ENCODE measurements around the gene LELP1.
"Not testable (repeated sequence)": the region's sequence is repeated elsewhere in the genome, so short reads cannot be mapped to it uniquely, and the experiment has no call there.

The LELP1 gene

DNA sequence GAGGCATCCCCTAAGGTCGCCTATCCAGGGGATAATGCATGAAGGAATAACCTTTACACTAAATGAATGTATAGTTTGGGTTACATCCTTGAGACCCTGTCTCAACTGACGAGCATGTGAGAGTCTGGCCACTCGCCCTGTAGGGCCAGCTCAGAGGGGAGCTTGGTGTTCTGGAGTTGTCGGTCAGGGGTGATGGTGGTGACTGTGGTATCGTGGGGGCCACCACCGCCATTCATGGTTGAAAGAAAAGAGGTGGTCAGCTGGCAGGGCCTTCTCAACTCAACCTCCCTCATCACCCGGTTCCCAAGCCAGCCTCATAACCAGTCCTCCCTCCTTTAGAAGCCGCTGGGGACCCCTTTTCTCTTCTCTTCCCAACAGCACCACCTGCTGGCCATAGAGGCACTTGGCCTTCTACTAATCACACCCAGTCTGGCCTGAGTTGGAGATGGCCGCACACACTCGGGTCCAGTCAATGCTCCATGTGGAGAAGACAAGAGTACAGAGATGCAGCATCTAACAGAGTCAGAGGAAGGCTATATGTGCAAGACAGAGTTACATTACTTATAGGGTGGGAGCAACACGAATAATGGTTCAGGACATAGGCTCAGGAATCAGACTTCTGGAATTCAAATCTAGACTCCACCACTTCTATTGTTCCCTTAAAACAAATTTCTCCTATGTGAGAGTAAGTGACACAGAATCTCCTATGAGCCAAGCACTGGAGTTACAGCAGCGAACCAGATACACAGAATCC is 26.0 kb downstream of the LELP1 start:
- DNase-seq = not testable (repeated sequence)

DNA sequence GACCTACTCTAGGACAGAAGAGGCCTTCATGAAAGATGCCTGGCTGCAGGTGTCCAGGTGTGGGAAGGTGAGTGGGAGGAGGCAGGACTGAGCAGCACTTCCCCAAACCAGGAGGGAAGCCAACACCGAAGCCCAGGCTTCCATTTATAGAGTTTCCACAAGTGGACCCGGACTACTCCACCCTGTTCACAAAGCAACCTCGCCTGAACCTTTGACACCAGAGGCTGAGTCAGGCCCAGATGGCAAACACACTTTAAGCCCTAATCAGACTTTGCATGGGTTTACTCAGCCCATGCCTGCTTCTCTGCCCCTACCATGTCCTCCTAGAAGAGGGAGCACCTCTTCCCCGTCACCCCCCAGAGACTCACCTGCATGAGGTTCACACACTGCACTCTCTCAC is 28.1 kb downstream of the LELP1 start:
- DNase-seq = no peak

DNA sequence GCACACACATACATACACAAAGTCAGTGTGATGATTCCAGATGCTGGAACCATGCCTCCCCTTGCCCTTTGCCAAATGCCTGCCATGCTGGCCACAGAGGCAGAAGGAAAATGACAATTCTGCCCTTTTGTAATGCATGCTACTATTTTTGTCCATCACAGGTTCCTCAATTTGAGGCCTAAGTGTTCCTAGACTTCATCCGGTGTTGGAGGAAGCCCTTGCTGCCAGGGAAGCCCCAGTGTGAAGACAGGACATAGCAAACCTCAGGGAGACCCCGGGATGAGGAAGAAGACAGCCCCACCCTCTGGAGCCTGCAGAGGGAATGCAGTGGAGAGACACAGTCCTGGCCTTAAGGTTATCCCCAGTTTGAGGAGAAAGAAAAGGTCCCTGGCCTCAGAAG is 28.6 kb downstream of the LELP1 start:
- DNase-seq = no peak

DNA sequence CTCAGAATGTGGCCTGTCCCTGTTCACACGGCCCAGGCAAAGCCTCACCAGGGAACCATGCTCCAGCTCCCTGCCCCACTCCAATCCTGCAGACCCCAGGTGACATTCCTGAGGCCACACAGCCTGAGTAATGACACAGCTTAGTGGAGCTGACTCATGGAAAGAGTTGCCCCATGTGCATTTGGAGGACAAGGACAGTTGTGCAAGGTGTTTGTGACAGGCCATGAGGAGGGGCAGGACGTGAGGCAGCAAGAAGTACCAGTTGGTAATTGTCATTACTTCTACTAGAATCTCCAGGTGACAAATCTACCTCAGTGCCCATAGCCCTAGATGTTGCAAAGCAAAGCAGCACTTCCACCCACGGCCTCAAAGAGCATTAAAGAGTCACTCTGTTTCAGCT is 29.3 kb downstream of the LELP1 start:
- no peak for DNase-seq

DNA sequence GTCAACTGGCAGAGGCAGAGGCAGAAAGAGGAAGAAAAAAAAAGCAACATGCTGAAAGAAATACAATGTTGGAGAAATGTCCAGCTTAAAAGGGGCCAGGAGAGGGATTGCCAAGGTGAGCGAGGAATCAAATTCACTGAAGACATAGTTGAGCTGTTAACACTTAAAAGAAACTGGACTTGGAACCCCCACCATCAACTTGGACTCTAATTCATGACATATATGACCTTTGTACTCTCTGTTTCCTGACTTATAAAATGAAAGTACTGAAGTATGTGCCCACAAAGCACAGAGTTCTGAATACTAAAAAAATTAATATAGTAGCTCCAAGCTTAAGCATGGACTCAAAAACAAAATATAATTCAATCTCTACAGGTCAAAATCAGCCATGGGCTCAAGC is 30.2 kb downstream of the LELP1 start:
- no peak for DNase-seq

DNA sequence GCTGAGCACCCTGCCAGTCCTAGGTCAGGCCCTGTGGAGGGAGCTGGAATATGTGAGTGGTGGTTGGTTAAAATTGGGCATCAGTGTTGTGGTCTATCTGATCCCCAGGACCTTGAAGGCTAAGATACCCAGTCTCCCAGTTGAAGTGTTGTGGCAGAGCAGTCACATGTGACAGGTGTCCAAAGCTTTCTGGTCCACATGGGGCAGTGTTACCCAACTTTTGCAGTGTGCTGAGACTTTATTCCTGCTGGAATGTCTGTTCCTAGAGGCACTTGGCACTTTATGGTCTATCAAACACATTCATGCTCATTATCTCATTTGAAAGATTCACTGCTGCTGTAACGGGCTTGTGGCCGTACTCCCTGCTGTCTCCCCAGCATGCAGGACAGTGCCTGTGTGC is 35.3 kb downstream of the LELP1 start:
- no peak for DNase-seq

DNA sequence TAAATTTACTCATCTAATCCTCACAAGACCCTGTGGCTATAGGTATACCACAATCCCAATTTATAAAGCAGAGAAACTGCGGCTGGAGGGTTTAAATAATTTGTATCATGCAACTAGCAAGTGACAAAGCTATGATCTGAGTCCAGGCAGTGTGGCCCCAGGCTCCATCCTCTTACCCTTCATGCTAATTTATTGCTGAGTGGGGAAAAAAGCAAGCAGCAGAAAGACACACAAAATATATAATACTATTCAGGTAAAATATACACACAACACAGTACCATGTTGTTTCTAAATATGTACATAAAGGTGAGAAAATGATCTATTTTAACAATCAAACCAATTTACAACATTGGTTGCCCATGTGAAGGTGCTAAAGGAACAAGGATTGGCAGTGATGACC is 38.9 kb downstream of the LELP1 start:
- no peak for DNase-seq

DNA sequence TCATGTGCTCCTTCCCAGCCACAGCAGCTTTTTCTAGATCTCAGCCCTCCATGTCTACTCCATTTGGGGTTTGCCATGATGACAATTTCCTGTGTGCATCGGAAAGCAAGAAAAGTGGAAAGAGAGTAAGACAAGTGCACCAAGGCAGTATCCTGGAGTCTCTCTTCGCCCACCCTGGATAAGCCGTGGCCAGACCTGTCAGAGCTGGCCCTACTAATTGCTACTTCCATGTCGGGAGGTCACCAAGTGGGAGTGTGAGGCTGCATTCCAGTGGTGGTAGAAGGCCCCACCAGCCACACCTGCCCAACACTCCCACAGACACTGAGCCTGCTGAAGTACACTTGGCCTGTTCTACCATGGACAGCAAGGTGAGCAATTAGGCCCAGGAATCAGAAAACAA is 42.2 kb downstream of the LELP1 start:
- no peak for DNase-seq

DNA sequence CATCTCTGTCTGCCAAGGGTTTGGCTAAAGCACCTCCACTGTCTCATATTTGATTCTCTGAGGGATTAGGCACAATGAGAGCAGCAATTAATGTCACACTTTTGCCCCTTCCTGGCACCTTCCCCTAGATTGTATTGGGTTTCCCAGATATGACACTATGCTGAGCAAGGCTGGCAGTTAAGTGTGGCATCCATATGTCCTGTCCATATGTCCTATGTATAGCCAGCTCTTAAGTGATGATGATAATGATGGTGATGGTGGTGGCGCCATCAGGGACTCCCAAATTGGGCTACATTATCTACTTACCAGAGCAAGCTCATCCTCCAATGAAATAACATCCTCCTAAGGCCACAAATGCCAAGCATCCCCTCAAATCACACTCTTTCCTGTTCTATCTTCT is 42.8 kb downstream of the LELP1 start:
- no peak for DNase-seq

DNA sequence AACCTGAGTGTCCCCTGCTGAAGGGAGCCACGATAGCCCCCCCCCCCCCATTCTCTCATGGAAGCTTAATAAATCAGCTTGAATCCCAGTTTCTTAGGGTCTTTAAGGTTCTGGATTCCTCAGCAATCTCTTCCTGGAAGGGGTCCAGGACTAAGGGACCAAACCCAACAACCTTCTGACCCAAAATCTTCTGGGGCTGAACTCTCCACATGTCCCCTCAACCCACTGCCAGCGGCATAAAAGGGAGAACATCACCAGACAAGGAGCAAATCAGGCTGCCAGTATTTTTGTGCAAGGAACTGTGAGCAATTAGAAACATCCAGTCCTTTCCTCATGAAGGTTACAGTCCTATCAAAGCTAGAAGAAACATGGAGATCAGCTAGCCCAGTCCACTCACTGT is 43.6 kb downstream of the LELP1 start:
- DNase-seq = no peak

DNA sequence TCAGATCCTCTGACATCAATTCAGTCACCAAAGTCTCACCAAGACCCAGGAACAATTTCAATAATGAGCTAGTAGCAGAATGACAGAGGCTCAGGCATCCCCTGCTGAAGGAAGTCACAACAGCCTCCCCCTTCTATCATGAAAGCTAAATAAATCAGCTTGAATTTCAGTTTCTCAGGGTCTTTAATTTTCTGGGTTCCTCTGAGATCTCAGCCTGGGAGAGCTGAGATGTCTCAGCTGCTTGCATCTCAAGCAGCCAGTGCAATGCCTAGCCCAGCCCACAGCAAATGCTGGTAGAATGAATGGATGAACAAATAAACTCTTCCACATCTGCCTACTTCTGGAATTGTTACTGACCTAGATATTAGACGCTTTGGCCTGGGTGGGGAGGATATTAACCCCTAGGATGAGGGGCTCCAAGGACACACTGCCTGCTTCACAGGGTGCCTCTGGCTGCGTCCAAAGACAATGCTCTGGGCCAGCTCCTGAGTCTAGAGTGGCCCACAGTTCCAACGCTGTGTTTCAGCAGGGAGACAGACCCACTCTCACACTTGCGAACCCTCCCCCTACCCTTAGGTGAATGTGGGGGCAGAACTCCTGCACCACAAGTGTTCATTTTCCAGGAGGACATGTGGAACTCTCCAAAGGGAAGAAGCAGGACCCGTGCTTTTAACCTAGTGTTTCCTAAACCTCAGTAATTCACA is 45.1 kb downstream of the LELP1 start:
- no peak for DNase-seq

DNA sequence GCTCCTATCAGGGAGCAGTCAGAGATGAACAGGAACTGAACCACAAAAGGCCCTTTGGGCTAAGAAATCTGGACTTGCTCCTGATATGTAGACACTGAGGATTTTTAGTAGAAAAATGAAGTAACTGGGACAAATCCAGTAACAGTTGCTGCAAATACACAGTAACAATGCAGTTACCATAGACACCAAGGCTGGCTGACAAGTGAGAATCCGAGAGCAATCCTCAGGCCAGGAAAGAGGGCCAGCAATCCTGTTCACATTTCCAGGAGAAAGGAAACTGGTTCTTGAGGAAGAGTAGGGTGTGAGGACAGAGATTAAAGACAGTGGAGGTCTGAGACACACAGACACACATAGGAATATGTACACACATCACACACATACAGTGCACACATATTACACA is 46.9 kb downstream of the LELP1 start:
- DNase-seq = no peak

DNA sequence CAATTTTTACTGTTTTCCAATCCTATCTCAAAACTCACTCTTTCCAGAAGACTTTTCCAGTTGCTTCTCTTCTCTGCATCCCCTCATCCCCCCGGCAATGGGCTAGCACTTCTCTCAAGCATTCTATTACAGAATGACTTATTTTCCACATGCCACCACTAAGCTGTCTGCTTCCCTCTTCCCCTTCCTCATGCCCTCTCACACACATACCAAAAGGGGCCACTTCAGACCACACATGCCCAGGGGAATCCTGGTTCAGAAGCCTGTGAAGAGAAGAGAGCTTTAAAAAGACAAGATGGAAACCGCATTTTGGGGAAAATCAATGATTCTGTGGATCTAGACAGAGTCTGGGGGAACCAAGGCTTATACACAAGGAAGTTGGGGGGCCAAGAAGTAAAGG is 47.9 kb downstream of the LELP1 start:
- DNase-seq = no peak

DNA sequence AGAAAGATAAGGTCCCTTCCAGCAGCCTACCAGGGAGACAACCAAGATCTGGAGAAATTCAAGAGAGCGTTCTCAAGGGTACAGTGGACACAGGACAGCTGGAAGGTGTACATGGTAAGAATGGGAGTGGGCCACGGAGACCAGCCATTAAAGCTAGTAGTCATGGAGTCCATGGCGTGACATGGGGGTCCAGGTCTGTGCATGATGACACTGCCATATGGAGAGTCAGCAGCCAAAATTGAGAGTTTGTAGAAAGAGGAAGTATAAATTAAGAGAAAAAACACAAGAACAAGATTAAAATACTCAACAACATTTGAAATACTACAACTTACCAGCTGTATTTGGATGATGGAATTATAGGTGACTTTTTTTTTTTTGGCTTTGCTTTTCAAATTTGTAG is 48.3 kb downstream of the LELP1 start:
- DNase-seq = no peak

DNA sequence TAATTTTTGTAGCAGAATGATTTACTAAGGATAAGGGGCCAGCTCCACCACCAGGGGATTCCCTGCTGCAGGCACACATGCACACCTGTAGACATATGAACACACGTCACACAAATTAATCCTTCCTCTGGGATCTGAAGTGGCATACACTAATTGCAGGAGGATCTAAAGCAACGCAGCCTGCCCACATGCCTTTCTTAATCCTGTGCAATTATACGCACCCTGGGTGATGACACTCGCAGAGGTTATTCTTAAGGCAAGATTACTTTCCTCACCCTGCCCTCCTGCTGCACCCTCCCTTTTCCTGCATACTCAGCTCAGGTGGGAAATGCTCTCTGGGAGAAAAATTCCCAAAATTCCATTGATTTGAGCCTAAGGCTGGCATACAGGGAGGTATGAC is 48.8 kb downstream of the LELP1 start:
- no peak for DNase-seq

DNA sequence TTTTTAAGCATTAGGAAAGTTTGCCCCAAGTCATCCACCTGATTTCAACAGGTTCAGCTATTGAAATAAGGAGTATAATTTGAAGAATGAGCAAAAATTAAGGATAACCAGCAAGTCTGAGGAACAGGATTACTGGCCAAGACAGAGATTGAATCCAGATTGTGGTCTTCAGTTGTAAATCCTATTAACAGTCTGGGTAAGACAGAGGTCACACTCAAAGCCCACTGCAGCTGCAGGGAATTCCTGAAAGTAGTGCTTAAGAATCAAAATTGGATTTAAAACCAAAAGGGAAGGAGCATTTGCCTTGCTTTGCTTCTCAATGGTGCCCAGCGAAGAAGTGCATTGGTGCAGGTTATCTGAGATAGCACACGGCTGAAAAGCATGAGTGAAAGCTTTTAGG is 49.8 kb downstream of the LELP1 start:
- DNase-seq = no peak

DNA sequence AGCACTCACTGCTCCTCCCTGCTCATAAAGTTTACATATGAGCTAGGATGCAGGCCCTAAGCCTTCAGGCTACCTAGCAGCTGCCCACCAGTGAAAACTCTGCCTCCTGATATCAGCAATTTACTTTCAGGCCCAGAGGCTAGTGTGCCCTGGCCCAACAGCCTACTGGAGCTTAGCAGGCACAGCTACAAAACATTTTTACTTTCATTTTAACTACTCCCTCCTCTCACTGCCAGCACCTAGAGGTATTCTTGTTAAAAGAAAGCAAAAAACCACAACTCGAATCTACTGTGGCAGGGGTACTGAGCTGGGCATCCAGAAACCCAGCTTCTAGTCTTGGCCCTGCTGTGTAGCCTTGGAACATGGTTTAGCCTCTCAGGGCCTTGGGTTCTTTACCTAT is 50.5 kb downstream of the LELP1 start:
- DNase-seq = no peak
